Stimulated activated CD4-positive, alpha-beta T cell treated with anti-CD3 and anti-CD28 coated beads, Interleukin-2, amount 100 ng/mL, for 48 hours (primary cell): Measurements from ENCODE around the gene OR52J3.
"Not testable (repeated sequence)": the region's sequence is repeated elsewhere in the genome, so short reads cannot be mapped to it uniquely, and the experiment has no call there.

Experiments
- DNase-seq, 2 donors: peaks; one replicate each; pipeline ENCODE4 v3.0.0-alpha.2; 2020

Gene OR52J3

GRCh38 chr11:5046226-5046625 lies at the start of gene OR52J3:
OR52J3 (plus strand) TSS chr11:5046526; CDS start chr11:5046526, 0 bp downstream.
- DNase-seq: no peak

GRCh38 chr11:5004424-5005274 lies 41.7 kb upstream of the OR52J3 start:
- peak; percentile 15 to 23 for DNase-seq

GRCh38 chr11:5007561-5007960 lies 38.8 kb upstream of the OR52J3 start:
- DNase-seq: no peak

GRCh38 chr11:5011254-5011653 lies 35.1 kb upstream of the OR52J3 start:
- no peak for DNase-seq

GRCh38 chr11:5013012-5013411 lies 33.3 kb upstream of the OR52J3 start:
- DNase-seq: no peak

GRCh38 chr11:5021996-5022395 lies 24.3 kb upstream of the OR52J3 start:
- DNase-seq: no peak

- no peak for DNase-seq
Observed at GRCh38 chr11:5036669-5037068, 9.7 kb upstream of the OR52J3 start.

- DNase-seq: no peak
Observed at GRCh38 chr11:5037926-5038325, 8.4 kb upstream of the OR52J3 start.

- no peak for DNase-seq
Observed at GRCh38 chr11:5038341-5038740, 8.0 kb upstream of the OR52J3 start.

- DNase-seq: no peak
Observed at GRCh38 chr11:5040876-5041275, 5.5 kb upstream of the OR52J3 start.

GRCh38 chr11:5042091-5042490 lies 4.2 kb upstream of the OR52J3 start:
- DNase-seq: no peak

GRCh38 chr11:5043380-5043779 lies 2.9 kb upstream of the OR52J3 start:
- DNase-seq: no peak

- DNase-seq: no peak
Observed at GRCh38 chr11:5046754-5047330, 516 bp downstream of the OR52J3 start.

GRCh38 chr11:5058679-5059078 lies 12.4 kb downstream of the OR52J3 start:
- DNase-seq: not testable (repeated sequence)

GRCh38 chr11:5059391-5059790 lies 13.1 kb downstream of the OR52J3 start, which contains the start of gene OR52E2:
OR52E2 (minus strand) TSS chr11:5059627; CDS start chr11:5059627, 0 bp downstream.
- no peak for DNase-seq

- no peak for DNase-seq
Observed at GRCh38 chr11:5065027-5065426, 18.7 kb downstream of the OR52J3 start.

- DNase-seq: no peak
Observed at GRCh38 chr11:5069272-5069671, 22.9 kb downstream of the OR52J3 start, which contains the start of gene OR52E1. OR52E1 (plus strand) TSS chr11:5069572.

- no peak for DNase-seq
Observed at GRCh38 chr11:5071799-5072198, 25.5 kb downstream of the OR52J3 start.

GRCh38 chr11:5081405-5081804 lies 35.1 kb downstream of the OR52J3 start:
- no peak for DNase-seq

GRCh38 chr11:5083602-5084001 lies 37.3 kb downstream of the OR52J3 start:
- DNase-seq: no peak

GRCh38 chr11:5088556-5088955 lies 42.2 kb downstream of the OR52J3 start:
- DNase-seq: no peak

- DNase-seq: no peak
Observed at GRCh38 chr11:5090668-5091067, 44.3 kb downstream of the OR52J3 start.

GRCh38 chr11:5092821-5093585 lies 46.7 kb downstream of the OR52J3 start:
- DNase-seq: no peak

GRCh38 chr11:5096011-5096410 lies 49.7 kb downstream of the OR52J3 start:
- no peak for DNase-seq
